H9 (cell line): ENCODE measurements around the gene C3orf20. TPM values are rescaled to one million over a fixed set of nuclear protein-coding genes. Genes with fewer than 3 reads are reported as not detected.

Experiments
- DNase-seq: peaks from one replicate; pipeline ENCODE4 v3.0.0-alpha.2; 2017
- H2AFZ ChIP-seq: one replicate; pipeline ENCODE4 v1.6.1; 2013; ENCODE audit warnings: mild to moderate bottlenecking, low read length, control low read depth, moderate library complexity
- H2AK5ac ChIP-seq: 2 replicates; pipeline ENCODE4 v1.6.1; 2013; ENCODE audit warnings: low read length, control low read depth, mixed read lengths; ENCODE audit not compliant: insufficient read length
- H2BK120ac ChIP-seq: one replicate; pipeline ENCODE4 v1.6.1; 2013; ENCODE audit warnings: low read depth, mild to moderate bottlenecking, low read length, control low read depth, inconsistent platforms; ENCODE audit not compliant: poor library complexity, severe bottlenecking
- H2BK12ac ChIP-seq: 2 replicates; pipeline ENCODE4 v1.6.1; 2013; ENCODE audit warnings: low read length, control low read depth, mixed read lengths, low read depth; ENCODE audit not compliant: insufficient read length
- H2BK15ac ChIP-seq: 2 replicates; pipeline ENCODE4 v1.6.1; 2013; ENCODE audit warnings: low read depth, low read length, control low read depth
- H2BK20ac ChIP-seq: one replicate; pipeline ENCODE4 v1.6.1; 2013; ENCODE audit warnings: low read depth, mild to moderate bottlenecking, low read length, control low read depth, inconsistent platforms; ENCODE audit not compliant: poor library complexity, severe bottlenecking
- H2BK5ac ChIP-seq: 2 replicates; pipeline ENCODE4 v1.6.1; 2013; ENCODE audit warnings: low read length, control low read depth, mixed read lengths; ENCODE audit not compliant: insufficient read length
- H3K14ac ChIP-seq: 2 replicates; pipeline ENCODE4 v1.6.1; 2013; ENCODE audit warnings: low read length, control low read depth; ENCODE audit not compliant: insufficient read depth
- H3K18ac ChIP-seq: 2 replicates; pipeline ENCODE4 v1.6.1; 2013; ENCODE audit warnings: low read depth, mild to moderate bottlenecking, mixed read lengths, low read length, control low read depth; ENCODE audit not compliant: insufficient read length
- H3K23ac ChIP-seq: 2 replicates; pipeline ENCODE4 v1.6.1; 2013; ENCODE audit warnings: low read length, control low read depth, mixed read lengths, low read depth; ENCODE audit not compliant: insufficient read length
- H3K23me2 ChIP-seq: 2 replicates; pipeline ENCODE4 v1.6.1; 2013; ENCODE audit warnings: low read depth, mild to moderate bottlenecking, mixed read lengths, low read length, control low read depth; ENCODE audit not compliant: insufficient read length, poor library complexity, severe bottlenecking
- H3K27ac ChIP-seq: 2 replicates; pipeline ENCODE4 v1.5.1; 2013; ENCODE audit warnings: low read length, control low read depth, mixed read lengths, low read depth; ENCODE audit not compliant: insufficient read length
- H3K27me3 ChIP-seq: 2 replicates; pipeline ENCODE4 v1.6.1; 2013; ENCODE audit warnings: low read length, control low read depth, inconsistent platforms; ENCODE audit not compliant: insufficient read depth
- H3K4ac ChIP-seq: 2 replicates; pipeline ENCODE4 v1.6.1; 2013; ENCODE audit warnings: low read depth, mild to moderate bottlenecking, control low read depth, inconsistent platforms, low read length, moderate library complexity
- H3K4me1 ChIP-seq: 2 replicates; pipeline ENCODE4 v1.6.1; 2013; ENCODE audit warnings: low read length, control low read depth, inconsistent platforms; ENCODE audit not compliant: insufficient read depth
- H3K4me2 ChIP-seq: 2 replicates; pipeline ENCODE4 v1.6.1; 2013; ENCODE audit warnings: low read length, control low read depth, mixed read lengths; ENCODE audit not compliant: insufficient read length, insufficient read depth
- H3K56ac ChIP-seq: 2 replicates; pipeline ENCODE4 v1.6.1; 2013; ENCODE audit warnings: low read depth, mild to moderate bottlenecking, mixed read lengths, low read length, control low read depth; ENCODE audit not compliant: insufficient read length
- H3K79me1 ChIP-seq: 2 replicates; pipeline ENCODE4 v1.6.1; 2013; ENCODE audit warnings: low read depth, mild to moderate bottlenecking, moderate library complexity, low read length, control low read depth, inconsistent platforms; ENCODE audit not compliant: insufficient read depth, poor library complexity, severe bottlenecking
- H3K79me2 ChIP-seq: 2 replicates; pipeline ENCODE4 v1.6.1; 2013; ENCODE audit warnings: low read length, control low read depth, inconsistent platforms; ENCODE audit not compliant: insufficient read depth
- H3K9ac ChIP-seq: 2 replicates; pipeline ENCODE4 v1.6.1; 2013; ENCODE audit warnings: low read length, control low read depth, mixed read lengths; ENCODE audit not compliant: insufficient read length; ENCODE audit errors: extremely low read depth
- H3K9me3 ChIP-seq: one replicate; pipeline ENCODE4 v1.6.1; 2013; ENCODE audit warnings: low read depth, low read length, inconsistent platforms; ENCODE audit not compliant: control insufficient read depth
- H3T11ph ChIP-seq: one replicate; pipeline ENCODE4 v1.6.1; 2013; ENCODE audit warnings: mild to moderate bottlenecking, low read length, control low read depth, inconsistent platforms
- H4K20me1 ChIP-seq: one replicate; pipeline ENCODE4 v1.6.1; 2013; ENCODE audit not compliant: control insufficient read depth, insufficient read length, insufficient read depth
- H4K5ac ChIP-seq: 2 replicates; pipeline ENCODE4 v1.6.1; 2013; ENCODE audit warnings: low read depth, mild to moderate bottlenecking, mixed read lengths, low read length, control low read depth; ENCODE audit not compliant: insufficient read length
- H4K8ac ChIP-seq: replicated peaks from 2 replicates; pipeline ENCODE4 v1.6.1; 2013; ENCODE audit warnings: low read length, control low read depth, mixed read lengths, low read depth; ENCODE audit not compliant: insufficient read length
- H4K91ac ChIP-seq: 2 replicates; pipeline ENCODE4 v1.6.1; 2013; ENCODE audit warnings: low read depth, mild to moderate bottlenecking, moderate library complexity, mixed read lengths, low read length, control low read depth; ENCODE audit not compliant: insufficient read length
- H3K27ac Mint-ChIP-seq, 3 experiments: 2 replicates in 2 of 3; 3 replicates in 1 of 3; pipeline ENCODE4 v1.8.0; 2020 to 2021; ENCODE audit warnings: mixed read lengths in 3 of 3, mild to moderate bottlenecking in 1 of 3, moderate library complexity in 1 of 3
- H3K27me3 Mint-ChIP-seq: 2 replicates; pipeline ENCODE4 v1.8.0; 2021; ENCODE audit warnings: low read depth, mild to moderate bottlenecking, moderate library complexity, mixed read lengths
- H3K36me3 Mint-ChIP-seq, 3 experiments: 2 replicates in 2 of 3; 3 replicates in 1 of 3; pipeline ENCODE4 v1.8.0; 2020 to 2021; ENCODE audit warnings: low read depth in 3 of 3, mixed read lengths in 3 of 3; ENCODE audit not compliant: insufficient read depth in 1 of 3
- H3K4me1 Mint-ChIP-seq, 2 experiments: 2 replicates each; pipeline ENCODE4 v1.8.0; 2020; ENCODE audit warnings: mixed read lengths in 2 of 2
- H3K4me3 Mint-ChIP-seq, 2 experiments: 2 replicates in 1 of 2; 3 replicates in 1 of 2; pipeline ENCODE4 v1.8.0; 2020 to 2021; ENCODE audit warnings: mild to moderate bottlenecking in 2 of 2, mixed read lengths in 2 of 2, moderate library complexity in 1 of 2
- H3K9me3 Mint-ChIP-seq, 2 experiments: 2 replicates in 1 of 2; 3 replicates in 1 of 2; pipeline ENCODE4 v1.8.0; 2020; ENCODE audit warnings: mild to moderate bottlenecking in 2 of 2, mixed read lengths in 2 of 2, moderate library complexity in 1 of 2
- CTCF ChIP-seq: fragments of 200-600 bp; sonication (generic); conservative IDR thresholded peaks from 3 replicates; pipeline ENCODE4 v1.8.0; 2021; ENCODE audit warnings: antibody characterized with exemption, mild to moderate bottlenecking
- WGBS: extraction: QIAGEN DNeasy Blood & Tissue Kit; methylation state at CpG from one replicate; pipeline ENCODE4 v1.1.7; 2013; ENCODE audit warnings: missing lambda C conversion rate, low lambda C conversion rate, mixed read lengths; ENCODE audit not compliant: insufficient read length; ENCODE audit errors: extremely low coverage; 5-methylcytosine and 5-hydroxymethylcytosine counted together
- total RNA-seq: library from RNA; stranded (reverse); gene quantifications from 2 replicates; pipeline ENCODE4 v1.2.1, GENCODE V29; 2021

The C3orf20 gene
- total RNA-seq, 1 experiment from 2014 or later: not detected

GRCh38 chr3:14664170-14664569, 10.8 kb upstream of the C3orf20 start:
- H3K14ac ChIP-seq: no peak overlapping the region
- no peak overlapping the region for H3K27ac ChIP-seq
- H3T11ph ChIP-seq: no peak overlapping the region
- H2BK12ac ChIP-seq: no peak overlapping the region
- H3K18ac ChIP-seq: no peak overlapping the region
- no peak overlapping the region for H4K91ac ChIP-seq
- H3K79me2 ChIP-seq: no peaks in the 10 kb centered on the region
- TF ChIP-seq CTCF: no peak
- H2BK5ac ChIP-seq: no peak overlapping the region
- H3K4me3 Mint-ChIP-seq: no peak overlapping the region
- no peak overlapping the region for H3K9ac ChIP-seq
- H2BK20ac ChIP-seq: no peak overlapping the region
- H3K4me1 Mint-ChIP-seq: no peaks in the 10 kb centered on the region
- H4K8ac ChIP-seq: no peak overlapping the region
- no peak overlapping the region for H3K4me2 ChIP-seq
- no peak overlapping the region for H2BK120ac ChIP-seq
- no peak overlapping the region for H3K27ac Mint-ChIP-seq
- H3K27me3 ChIP-seq: no peaks in the 10 kb centered on the region
- H3K4me1 ChIP-seq: no peaks in the 10 kb centered on the region
- H3K23ac ChIP-seq: no peak overlapping the region
- no peak overlapping the region for H3K4ac ChIP-seq
- no peak overlapping the region for H3K56ac ChIP-seq
- no peaks in the 10 kb centered on the region for H3K27me3 Mint-ChIP-seq
- no peaks in the 10 kb centered on the region for H3K79me1 ChIP-seq
- H3K9me3 ChIP-seq: no peaks in the 10 kb centered on the region
- no peaks in the 10 kb centered on the region for H3K9me3 Mint-ChIP-seq
- H2AFZ ChIP-seq: no peak overlapping the region
- DNase-seq: no peak
- no peak overlapping the region for H4K5ac ChIP-seq
- peaks cover 20 to 90% (median 74%) of the 10 kb centered on the region in 3 experiments; a peak in 6 of 7 replicates for H3K36me3 Mint-ChIP-seq
- no peaks in the 10 kb centered on the region for H4K20me1 ChIP-seq
- H2BK15ac ChIP-seq: no peak overlapping the region
- no CpG with 5 or more reads among the region's 3 CpGs for WGBS
- H2AK5ac ChIP-seq: no peak overlapping the region
- no peaks in the 10 kb centered on the region for H3K23me2 ChIP-seq
